GM19043 (cell line): ENCODE results near the gene FIBCD1.
"Not testable (repeated sequence)": the region's sequence is repeated elsewhere in the genome, so short reads cannot be mapped to it uniquely, and the experiment has no call there.

ENCODE experiments used
- ATAC-seq: cut with Tn5 transposase; IDR thresholded peaks from one replicate; pipeline ENCODE4 v1.9.1; 2021; ENCODE audit warnings: low read depth; ENCODE audit not compliant: unreplicated experiment

Gene FIBCD1

GRCh38 chr9:130974697-130975096, 35.6 kb upstream of the FIBCD1 start:
- no peak for ATAC-seq

- no peak for ATAC-seq
Observed at GRCh38 chr9:130973686-130974281, 34.7 kb upstream of the FIBCD1 start.

- ATAC-seq: no peak
Observed at GRCh38 chr9:130972957-130973685, 34.1 kb upstream of the FIBCD1 start.

- ATAC-seq: no peak
Observed at GRCh38 chr9:130972277-130972956, 33.4 kb upstream of the FIBCD1 start.

GRCh38 chr9:130971294-130971849, 32.3 kb upstream of the FIBCD1 start:
- no peak for ATAC-seq

- ATAC-seq: no peak
Observed at GRCh38 chr9:130970855-130971254, 31.8 kb upstream of the FIBCD1 start.

- ATAC-seq: no peak
Observed at GRCh38 chr9:130970052-130970451, 31.0 kb upstream of the FIBCD1 start.

- ATAC-seq: no peak
Observed at GRCh38 chr9:130965680-130966079, 26.6 kb upstream of the FIBCD1 start.

- no peak for ATAC-seq
Observed at GRCh38 chr9:130963916-130964315, 24.9 kb upstream of the FIBCD1 start.

GRCh38 chr9:130963337-130963908, 24.4 kb upstream of the FIBCD1 start:
- ATAC-seq: no peak

- no peak for ATAC-seq
Observed at GRCh38 chr9:130962418-130963316, 23.6 kb upstream of the FIBCD1 start.

- ATAC-seq: no peak
Observed at GRCh38 chr9:130961511-130962300, 22.7 kb upstream of the FIBCD1 start.

- no peak for ATAC-seq
Observed at GRCh38 chr9:130960522-130961378, 21.7 kb upstream of the FIBCD1 start.

- ATAC-seq: no peak
Observed at GRCh38 chr9:130959809-130960334, 20.8 kb upstream of the FIBCD1 start.

- ATAC-seq: not testable (repeated sequence)
Observed at GRCh38 chr9:130958564-130958963, 19.5 kb upstream of the FIBCD1 start.

GRCh38 chr9:130957451-130958203, 18.6 kb upstream of the FIBCD1 start:
- ATAC-seq: no peak

GRCh38 chr9:130956636-130957450, 17.8 kb upstream of the FIBCD1 start:
- no peak for ATAC-seq
